Gastroesophageal sphincter (tissue), 3 donors: Measurements from ENCODE around the gene PDE11A.

Source experiments
- CTCF ChIP-seq, 4 experiments: fragments of 200-600 bp in 2 of 4; fragments of 450-650 bp in 2 of 4; sonication (generic) in 1 of 4; IDR thresholded peaks; one replicate each; pipeline ENCODE4 v1.5.1; 2017 to 2019; ENCODE audit warnings: antibody characterized with exemption in 4 of 4, mild to moderate bottlenecking in 2 of 4, moderate library complexity in 2 of 4
- POLR2A ChIP-seq, 2 donors: fragments of 450-650 bp; IDR thresholded peaks; one replicate each; pipeline ENCODE4 v1.6.1; 2017; ENCODE audit warnings: antibody characterized with exemption in 2 of 2, mild to moderate bottlenecking in 2 of 2, moderate library complexity in 1 of 2

GRCh38 chr2:177730792-177731191, 341.8 kb downstream of the PDE11A start:
- TF ChIP-seq POLR2A (IDR thresholded peaks at IDR 0.05) (no peak), CTCF (IDR thresholded peaks at IDR 0.05) (no peak)
